GM19351 (cell line): ENCODE results near the gene MAVS.

Source experiments
- ATAC-seq: cut with Tn5 transposase; IDR thresholded peaks from one replicate; pipeline ENCODE4 v1.9.1; 2021; ENCODE audit warnings: mild to moderate bottlenecking, moderate library complexity; ENCODE audit not compliant: unreplicated experiment

The MAVS gene

GRCh38 chr20:3906744-3907721 lies 60.4 kb downstream of the MAVS start:
- ATAC-seq, result peak; percentile 89

- no peak for ATAC-seq
These were observed 62.0 kb downstream of the MAVS start for GRCh38 chr20:3908667-3909066.

- ATAC-seq, result no peak
These were observed 63.3 kb downstream of the MAVS start for GRCh38 chr20:3909952-3910366.

- ATAC-seq, result no peak
These were observed 64.2 kb downstream of the MAVS start for GRCh38 chr20:3910853-3911252.

- ATAC-seq, result no peak
These were observed 65.3 kb downstream of the MAVS start for GRCh38 chr20:3911956-3912355.

GRCh38 chr20:3914446-3914845 lies 67.8 kb downstream of the MAVS start:
- ATAC-seq, result no peak

- no peak for ATAC-seq
These were observed 69.1 kb downstream of the MAVS start for GRCh38 chr20:3915691-3916090.

- no peak for ATAC-seq
These were observed 69.7 kb downstream of the MAVS start for GRCh38 chr20:3916364-3916763.

- no peak for ATAC-seq
These were observed 72.7 kb downstream of the MAVS start for GRCh38 chr20:3919352-3919751.

GRCh38 chr20:3922223-3922982 lies 75.8 kb downstream of the MAVS start:
- ATAC-seq, result no peak

GRCh38 chr20:3922983-3923339 lies 76.3 kb downstream of the MAVS start:
- no peak for ATAC-seq

- no peak for ATAC-seq
These were observed 77.2 kb downstream of the MAVS start for GRCh38 chr20:3923818-3924217.

GRCh38 chr20:3924304-3925112 lies 77.9 kb downstream of the MAVS start:
- ATAC-seq, result no peak

- no peak for ATAC-seq
These were observed 78.6 kb downstream of the MAVS start for GRCh38 chr20:3925113-3925695.
